NCI-H146 (cell line): ENCODE data around the gene SLC25A30.

Experiments used
- DNase-seq: peaks from one replicate; lab custom pipeline; 2025; lab: John Stamatoyannopoulos, UW

SLC25A30 gene, protein sequence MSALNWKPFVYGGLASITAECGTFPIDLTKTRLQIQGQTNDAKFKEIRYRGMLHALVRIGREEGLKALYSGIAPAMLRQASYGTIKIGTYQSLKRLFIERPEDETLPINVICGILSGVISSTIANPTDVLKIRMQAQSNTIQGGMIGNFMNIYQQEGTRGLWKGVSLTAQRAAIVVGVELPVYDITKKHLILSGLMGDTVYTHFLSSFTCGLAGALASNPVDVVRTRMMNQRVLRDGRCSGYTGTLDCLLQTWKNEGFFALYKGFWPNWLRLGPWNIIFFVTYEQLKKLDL

GRCh38 chr13:45417790-45418534, at the start of gene SLC25A30:
SLC25A30 (minus strand) TSS chr13:45418373; CDS start chr13:45411425, 6,948 bp downstream.
- DNase-seq: peak; percentile 95

- no peak for DNase-seq
Measured at GRCh38 chr13:45466359-45466758, 48.2 kb upstream of the SLC25A30 start.

DNA sequence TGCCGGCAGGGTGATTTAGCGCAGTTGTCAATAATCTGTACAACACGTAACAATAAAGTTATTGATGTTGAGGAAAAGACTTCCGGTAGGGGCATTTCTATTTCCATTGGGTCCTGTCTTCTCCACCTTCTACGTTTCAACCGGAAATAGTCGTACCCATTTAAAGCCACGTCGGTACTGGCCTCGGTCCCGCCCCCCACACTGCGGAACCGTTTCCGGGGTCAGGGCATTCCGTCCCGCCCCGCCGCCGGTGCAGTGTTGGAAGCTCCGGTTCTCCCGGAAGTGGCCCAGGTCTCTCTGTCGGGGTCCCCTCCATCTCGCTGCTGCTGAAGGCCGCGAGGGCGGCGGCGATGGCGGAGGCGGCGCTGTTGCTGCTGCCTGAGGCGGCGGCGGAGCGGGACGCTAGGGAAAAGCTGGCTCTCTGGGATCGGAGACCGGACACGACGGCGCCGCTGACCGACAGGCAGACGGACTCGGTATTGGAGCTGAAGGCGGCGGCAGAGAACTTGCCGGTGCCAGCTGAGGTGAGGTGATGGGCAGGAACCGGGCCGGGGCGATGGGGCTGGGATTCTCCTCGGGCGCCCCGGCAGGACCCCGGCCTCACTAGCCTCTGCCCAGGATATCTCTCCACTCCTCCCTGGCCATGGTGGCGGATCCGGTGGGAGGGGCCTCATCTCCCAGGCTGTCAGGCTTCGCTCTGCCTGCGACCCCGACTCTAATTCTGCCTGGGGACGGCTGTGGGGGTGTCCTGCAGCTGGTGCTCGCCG, 46.7 kb upstream of the SLC25A30 start, which contains the start of gene COG3:
TSS of gene COG3 (plus strand) at position 253 of the 767 bp plus-strand sequence. CDS start at position 351, 98 bp downstream.
- DNase-seq: peak; percentile 98

DNA sequence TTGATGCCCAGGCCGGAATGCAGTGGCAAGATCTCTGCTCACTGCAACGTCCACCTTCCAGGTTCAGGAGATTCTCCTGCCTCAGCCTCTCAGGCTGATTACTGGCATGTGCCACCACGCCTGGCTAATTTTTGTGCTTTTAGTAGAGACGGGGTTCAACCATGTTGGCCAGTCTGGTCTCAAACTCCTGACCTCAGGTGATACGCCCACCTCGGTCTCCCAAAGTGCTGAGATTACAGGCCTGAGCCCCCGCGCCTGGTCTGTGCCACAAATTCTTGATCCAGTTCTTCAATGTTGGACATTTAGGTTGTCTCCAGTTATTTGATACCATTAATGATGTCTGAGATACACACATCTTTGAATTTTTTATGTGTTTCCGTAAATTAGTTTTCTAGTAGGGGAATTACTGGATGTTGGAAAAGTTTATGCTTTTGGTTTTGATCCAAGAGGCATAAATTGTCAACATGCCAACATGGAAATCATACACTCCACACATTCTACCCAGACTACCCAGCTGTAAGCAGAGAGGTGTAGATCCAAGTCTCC, 46.0 kb upstream of the SLC25A30 start:
- DNase-seq: no peak

DNA sequence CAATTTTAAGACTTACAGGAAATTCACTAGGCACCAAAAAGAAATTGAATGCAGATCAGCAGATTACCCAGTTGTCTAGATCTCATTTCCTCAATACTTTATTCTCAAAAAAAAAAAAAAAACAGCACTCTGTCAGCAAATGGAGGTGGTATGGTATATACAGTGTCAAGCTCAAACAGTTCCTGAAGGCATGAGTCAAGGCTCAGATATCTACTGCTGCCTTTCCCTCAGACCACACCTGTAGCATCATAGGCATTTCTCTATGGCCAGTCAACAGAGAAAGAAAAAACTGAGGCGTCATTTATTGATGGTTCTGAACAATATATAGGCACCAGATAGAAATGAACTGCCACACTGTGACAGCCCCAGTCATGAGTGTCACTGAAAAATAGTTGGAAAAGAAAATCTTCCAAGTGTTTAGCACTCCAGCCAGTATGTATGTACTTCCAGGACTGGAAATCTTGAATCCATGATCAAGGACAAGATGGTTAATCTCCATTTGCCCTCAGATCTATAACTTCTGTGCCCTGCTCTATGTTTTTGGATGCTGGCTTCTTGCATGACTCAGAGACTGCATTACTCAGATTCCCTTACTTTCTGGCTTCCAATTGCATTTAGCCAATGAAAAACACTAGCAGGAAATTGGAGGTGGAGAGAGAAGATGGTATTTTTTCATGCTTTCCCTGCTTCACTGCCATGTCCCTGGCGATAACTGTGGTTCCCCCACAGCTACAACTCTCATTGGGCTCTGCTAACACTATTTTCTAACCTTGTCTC, 38.2 kb upstream of the SLC25A30 start:
- DNase-seq: no peak

GRCh38 chr13:45454204-45454603, 36.0 kb upstream of the SLC25A30 start:
- no peak for DNase-seq

DNA sequence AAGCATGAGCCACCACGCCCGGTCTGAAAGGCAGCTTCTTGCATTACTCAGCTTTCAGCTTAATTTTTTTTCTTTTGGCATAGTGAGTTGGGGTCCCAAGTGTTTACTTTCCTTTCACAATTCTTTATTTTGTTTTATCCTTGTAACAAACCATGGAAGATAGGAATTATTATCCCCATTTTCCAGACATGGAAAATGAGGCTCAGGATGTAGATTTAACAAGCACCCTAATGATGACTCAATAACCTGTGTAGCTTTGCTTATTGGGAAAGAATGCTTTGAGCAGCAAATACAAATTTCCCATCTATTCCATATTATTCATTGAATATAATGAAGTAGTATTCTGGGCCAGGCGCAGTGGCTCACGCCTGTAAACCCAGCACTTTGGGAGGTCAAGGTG, 33.1 kb upstream of the SLC25A30 start:
- DNase-seq: no peak

DNA sequence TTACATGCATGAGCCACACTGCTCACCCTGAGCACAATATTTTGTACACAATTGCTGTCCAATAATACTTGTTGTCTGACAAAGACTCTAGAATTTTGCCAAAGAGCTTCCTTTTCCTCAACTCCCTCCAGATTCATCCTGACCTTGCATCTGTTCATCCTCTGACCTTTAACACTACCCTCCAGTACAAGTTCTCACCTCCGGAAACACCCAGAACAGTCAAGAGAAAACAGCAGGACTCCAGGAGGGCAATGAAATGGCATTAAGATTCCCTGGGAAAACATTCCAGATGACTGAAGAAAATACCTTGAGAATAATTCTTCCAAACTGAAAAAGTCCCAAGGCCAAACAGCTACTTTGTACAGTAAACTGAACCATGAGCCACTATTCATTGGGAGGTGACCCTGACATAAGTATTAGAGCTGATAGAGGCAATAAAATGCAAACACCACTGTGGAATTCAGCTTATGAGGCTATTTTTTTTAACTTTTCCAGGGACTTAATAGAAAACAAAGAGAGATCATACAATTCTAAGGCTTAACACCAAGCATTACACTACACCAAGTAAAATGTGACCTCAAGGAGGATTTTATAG, 30.9 kb upstream of the SLC25A30 start:
- DNase-seq: no peak

DNA sequence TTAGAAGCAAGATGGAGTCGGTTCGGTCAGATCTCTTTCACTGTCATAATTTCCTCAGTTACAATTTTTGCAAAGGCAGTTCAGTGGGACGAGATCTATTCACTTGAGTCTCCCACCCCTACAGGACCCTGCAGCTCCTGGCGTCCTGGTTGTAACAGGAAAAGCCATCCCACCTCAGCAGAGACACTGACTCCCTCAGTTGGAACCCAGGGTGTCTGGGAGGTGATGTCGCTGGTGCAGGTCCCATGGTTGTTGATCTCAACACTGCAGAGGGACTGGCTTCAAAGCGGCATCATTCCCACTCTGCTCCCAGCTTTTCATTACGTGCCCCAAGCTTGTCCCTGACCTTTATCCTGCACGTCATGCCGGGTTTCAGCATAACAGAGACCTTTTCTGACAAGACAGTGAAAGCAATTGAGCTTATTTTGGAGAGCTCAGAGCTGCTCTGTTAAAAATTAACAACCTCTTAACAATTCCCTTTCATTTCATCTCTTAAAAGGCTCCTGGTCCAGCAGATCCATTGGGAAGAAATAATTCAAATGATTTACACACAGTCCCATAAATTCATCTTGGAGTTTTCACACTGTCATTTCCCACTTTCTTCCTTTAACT, 29.0 kb upstream of the SLC25A30 start:
- DNase-seq: no peak

- DNase-seq: no peak
Measured at GRCh38 chr13:45446181-45446580, 28.0 kb upstream of the SLC25A30 start.

DNA sequence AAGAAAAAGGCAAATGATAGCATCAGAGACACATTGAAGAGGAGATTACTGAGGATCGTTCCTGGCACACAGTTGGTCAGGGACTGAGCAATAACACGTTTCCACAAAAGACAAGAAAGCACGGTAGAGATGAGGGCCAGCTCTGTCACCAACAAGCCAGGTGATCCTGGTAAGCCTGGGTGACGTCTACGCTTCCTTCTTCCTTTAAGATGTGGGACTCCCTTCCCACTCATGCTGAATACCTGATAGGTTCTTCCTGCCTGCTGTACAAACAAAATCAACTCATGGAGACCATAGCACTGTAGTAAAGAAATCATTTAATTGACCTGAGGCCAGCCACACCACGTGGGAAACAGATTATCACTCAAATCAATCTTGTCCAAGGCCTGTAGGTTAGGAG, 26.9 kb upstream of the SLC25A30 start:
- DNase-seq: no peak

GRCh38 chr13:45441633-45442032, 23.5 kb upstream of the SLC25A30 start:
- DNase-seq: no peak

DNA sequence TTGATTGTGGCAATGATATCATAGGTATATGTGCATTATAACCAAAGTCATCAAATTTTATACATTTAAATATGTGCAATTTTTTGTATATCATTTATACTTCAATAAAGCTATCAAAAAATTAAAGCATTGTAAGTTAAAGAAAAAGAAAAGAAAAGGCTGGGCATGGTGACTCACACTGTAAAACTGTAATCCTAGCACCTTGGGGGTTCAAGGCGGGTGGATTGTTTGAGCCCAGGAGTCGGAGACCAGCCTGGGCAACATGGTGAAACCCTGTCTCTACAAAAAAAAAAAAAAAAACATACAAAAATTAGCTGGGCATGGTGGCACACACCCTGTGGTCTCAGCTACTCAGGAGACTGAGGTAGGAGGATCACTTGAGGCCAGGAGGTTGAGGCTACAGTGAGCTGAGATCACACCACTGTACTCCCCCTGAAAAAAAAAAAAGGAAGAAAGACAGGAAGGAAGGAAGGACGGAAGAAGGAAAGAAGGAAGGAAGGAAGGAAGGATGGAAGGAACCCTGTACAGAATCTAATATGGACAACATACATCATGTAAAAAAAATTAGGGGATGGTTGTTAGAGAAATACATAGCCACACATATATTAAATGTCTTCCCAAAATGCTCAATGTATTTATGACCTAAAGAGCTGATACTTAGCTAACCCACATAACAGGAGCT, 21.7 kb upstream of the SLC25A30 start:
- no peak for DNase-seq

- no peak for DNase-seq
Measured at GRCh38 chr13:45439008-45439407, 20.8 kb upstream of the SLC25A30 start.

DNA sequence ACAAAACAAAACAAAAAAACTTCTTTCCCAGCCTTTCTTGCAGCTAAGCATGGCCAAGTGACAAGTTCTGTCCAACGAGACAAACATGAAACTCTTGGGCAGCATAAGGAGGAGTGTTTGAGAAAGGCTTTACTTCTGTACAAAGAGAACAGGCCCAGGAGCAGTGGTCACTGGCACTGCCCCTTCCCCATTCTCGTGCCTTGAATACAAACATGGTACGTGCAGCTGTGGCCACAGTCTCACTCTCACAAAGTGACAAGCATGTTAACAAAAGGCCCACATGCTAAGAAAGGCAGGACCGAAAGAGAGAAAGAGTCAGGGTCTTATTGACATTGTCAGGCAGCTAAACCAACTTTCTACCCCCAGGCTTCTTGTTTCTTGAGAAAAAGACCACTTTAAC, 19.8 kb upstream of the SLC25A30 start:
- DNase-seq: no peak

- DNase-seq: no peak
Measured at GRCh38 chr13:45436953-45437352, 18.8 kb upstream of the SLC25A30 start.

DNA sequence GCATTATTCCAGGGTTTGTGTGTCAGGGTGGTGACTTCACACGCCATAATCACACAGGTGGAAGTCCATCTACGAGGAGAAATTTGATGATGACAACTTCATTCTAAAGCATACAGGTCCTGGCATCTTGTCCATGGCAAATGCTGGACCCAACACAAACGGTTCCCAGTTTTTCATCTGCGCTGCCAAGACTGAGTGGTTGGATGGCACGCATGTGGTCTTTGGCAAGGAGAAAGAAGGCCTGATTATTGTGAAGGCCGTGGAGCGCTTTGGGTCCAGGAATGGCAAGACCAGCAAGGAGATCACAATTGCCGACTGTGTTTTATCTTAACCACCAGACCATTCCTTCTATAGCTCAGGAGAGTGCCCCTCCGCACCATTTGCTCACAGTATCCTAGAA, 18.2 kb upstream of the SLC25A30 start:
- DNase-seq: no peak

GRCh38 chr13:45434556-45435371, 16.6 kb upstream of the SLC25A30 start:
- DNase-seq: peak; percentile 45

- no peak for DNase-seq
Measured at GRCh38 chr13:45433381-45433790, 15.2 kb upstream of the SLC25A30 start.
